EL (cell line): Measurements from ENCODE around the gene ENTPD2.
"Not testable (repeated sequence)": the region's sequence is repeated elsewhere in the genome, so short reads cannot be mapped to it uniquely, and the experiment has no call there.

Experiments
- DNase-seq: peaks from one replicate; pipeline ENCODE4 v3.0.0-alpha.2; 2016

The ENTPD2 gene

GRCh38 chr9:137063311-137064026, 9.6 kb upstream of the ENTPD2 start:
- no peak for DNase-seq

- not testable (repeated sequence) for DNase-seq
Measured at GRCh38 chr9:137062798-137063197, 8.9 kb upstream of the ENTPD2 start.

- no peak for DNase-seq
Measured at GRCh38 chr9:137062384-137062783, 8.5 kb upstream of the ENTPD2 start.

- DNase-seq: no peak
Measured at GRCh38 chr9:137058521-137059234, 4.8 kb upstream of the ENTPD2 start.

GRCh38 chr9:137057545-137057944, 3.7 kb upstream of the ENTPD2 start:
- DNase-seq: no peak

- DNase-seq: no peak
Measured at GRCh38 chr9:137056739-137057415, 3.0 kb upstream of the ENTPD2 start.

- peak; percentile 80 for DNase-seq
Measured at GRCh38 chr9:137055385-137056364, 1.8 kb upstream of the ENTPD2 start.

- DNase-seq: no peak
Measured at GRCh38 chr9:137054932-137055384, 1.1 kb upstream of the ENTPD2 start.

- no peak for DNase-seq
Measured at GRCh38 chr9:137052998-137053943, 590 bp downstream of the ENTPD2 start.

- no peak for DNase-seq
Measured at GRCh38 chr9:137052293-137052692, 1.6 kb downstream of the ENTPD2 start.

GRCh38 chr9:137051145-137051724, 2.6 kb downstream of the ENTPD2 start:
- no peak for DNase-seq

GRCh38 chr9:137050570-137050969, 3.3 kb downstream of the ENTPD2 start:
- no peak for DNase-seq

GRCh38 chr9:137049544-137050449, 4.1 kb downstream of the ENTPD2 start:
- peak; percentile 49 for DNase-seq

- no peak for DNase-seq
Measured at GRCh38 chr9:137048655-137049543, 5.0 kb downstream of the ENTPD2 start.

- DNase-seq: peak; percentile 68
Measured at GRCh38 chr9:137046088-137046787, 7.6 kb downstream of the ENTPD2 start, which contains the start of gene NPDC1. TSS of gene NPDC1 (minus strand) at chr9:137046177. CDS start at chr9:137045989, 188 bp downstream.

- DNase-seq: peak; percentile 58
Measured at GRCh38 chr9:137045294-137046087, 8.4 kb downstream of the ENTPD2 start.
